K562 (cell line): ENCODE data around the gene PIK3CG. TPM values are rescaled to one million over a fixed set of nuclear protein-coding genes. Genes with fewer than 3 reads are reported as not detected.
A peak's percentile ranks its signal among the peaks of the same experiment; 100 is the strongest.

ENCODE experiments used
- CTBP1 ChIP-seq: fragments of 450-650 bp; IDR thresholded peaks from 2 replicates; pipeline ENCODE4 v1.6.1; 2016; ENCODE audit warnings: borderline replicate concordance
- GTF2E2 ChIP-seq: fragments of 200-800 bp; sonication (Bioruptor generic); IDR thresholded peaks from 2 replicates; pipeline ENCODE4 v1.6.1; 2016; ENCODE audit warnings: missing genetic modification characterization, missing compliant biosample characterization
- L3MBTL2 ChIP-seq: fragments of 450-650 bp; IDR thresholded peaks from 2 replicates; pipeline ENCODE4 v1.6.1; 2016; ENCODE audit warnings: mild to moderate bottlenecking, moderate library complexity
- MECOM ChIP-seq: fragments of 250-450 bp; sonication (Bioruptor Pico); IDR thresholded peaks from 2 replicates; pipeline ENCODE4 v1.8.0; 2022; ENCODE audit warnings: inconsistent platforms
- MEIS2 ChIP-seq: fragments of 450-650 bp; IDR thresholded peaks from 2 replicates; pipeline ENCODE4 v1.6.1; 2014; ENCODE audit warnings: mild to moderate bottlenecking; ENCODE audit not compliant: partially characterized antibody
- PHF21A ChIP-seq: fragments of 450-650 bp; IDR thresholded peaks from 2 replicates; pipeline ENCODE4 v1.6.1; 2017; ENCODE audit warnings: low read depth, borderline replicate concordance
- SAFB2 ChIP-seq: fragments of 200-400 bp; formaldehyde crosslinking; IDR thresholded peaks from 2 replicates; pipeline ENCODE4 v1.6.1; 2018; ENCODE audit warnings: borderline replicate concordance, low read length, low read depth, moderate library complexity; ENCODE audit not compliant: severe bottlenecking
- TRIM24 ChIP-seq, 2 experiments: fragments of 450-650 bp; IDR thresholded peaks; 2 replicates each; pipeline ENCODE4 v1.6.1; 2016
- ZNF584 ChIP-seq: fragments of 200-800 bp; sonication (Bioruptor generic); IDR thresholded peaks from 2 replicates; pipeline ENCODE4 v1.6.1; 2016; ENCODE audit warnings: low read depth, mild to moderate bottlenecking, missing genetic modification characterization, missing compliant biosample characterization
- ZNF766 ChIP-seq: fragments of 200-800 bp; sonication (Bioruptor generic); conservative IDR thresholded peaks from 2 replicates; pipeline ENCODE4 v1.6.1; 2016; ENCODE audit warnings: missing genetic modification characterization, missing compliant biosample characterization
- polyA plus RNA-seq, 8 experiments: library from polyadenylated mRNA; depleted of rRNA in 4 of 8; stranded (reverse) in 5 of 8; unstranded in 3 of 8; fragments of >200 nt; fragmentation: Nextera tagmentation in 2 of 8; fragmentation: Illumina TruSeq in 1 of 8; extraction: Ambion mirVana in 2 of 8; extraction: Trizol in 1 of 8; gene quantifications; 2 replicates each; pipeline versions ENCODE4 v1.2.1 to v1.2.3, GENCODE V29; 2011 to 2014; ENCODE audit warnings: inconsistent platforms in 1 of 8, missing spikeins in 1 of 8
- total RNA-seq, 7 experiments: library from RNA; depleted of rRNA in 6 of 7; stranded (reverse); fragments of >200 nt in 6 of 7; fragmentation: Illumina TruSeq in 2 of 7; extraction: Trizol in 2 of 7; gene quantifications; 2 replicates each; pipeline versions ENCODE4 v1.2.1 to v1.2.3, GENCODE V29; 2011 to 2021; ENCODE audit warnings: low replicate concordance in 1 of 7
- TF ChIP-seq, protein P1 (sequence below): fragments of 450-650 bp; IDR thresholded peaks from 2 replicates; pipeline ENCODE4 v1.6.1; 2016; ENCODE audit warnings: mild to moderate bottlenecking, moderate library complexity
- TF ChIP-seq, protein P2 (sequence below): fragments of 450-650 bp; formaldehyde crosslinking; IDR thresholded peaks from 2 replicates; pipeline ENCODE4 v1.4.0; 2022; ENCODE audit warnings: missing genetic modification characterization

The PIK3CG gene
- total and polyA plus RNA-seq, 9 of the 15 experiments (the other 6 are each of a cell fraction or from before 2014, with no cell fraction given): 5.3 to 42.5 (median 29.0) TPM

DNA sequence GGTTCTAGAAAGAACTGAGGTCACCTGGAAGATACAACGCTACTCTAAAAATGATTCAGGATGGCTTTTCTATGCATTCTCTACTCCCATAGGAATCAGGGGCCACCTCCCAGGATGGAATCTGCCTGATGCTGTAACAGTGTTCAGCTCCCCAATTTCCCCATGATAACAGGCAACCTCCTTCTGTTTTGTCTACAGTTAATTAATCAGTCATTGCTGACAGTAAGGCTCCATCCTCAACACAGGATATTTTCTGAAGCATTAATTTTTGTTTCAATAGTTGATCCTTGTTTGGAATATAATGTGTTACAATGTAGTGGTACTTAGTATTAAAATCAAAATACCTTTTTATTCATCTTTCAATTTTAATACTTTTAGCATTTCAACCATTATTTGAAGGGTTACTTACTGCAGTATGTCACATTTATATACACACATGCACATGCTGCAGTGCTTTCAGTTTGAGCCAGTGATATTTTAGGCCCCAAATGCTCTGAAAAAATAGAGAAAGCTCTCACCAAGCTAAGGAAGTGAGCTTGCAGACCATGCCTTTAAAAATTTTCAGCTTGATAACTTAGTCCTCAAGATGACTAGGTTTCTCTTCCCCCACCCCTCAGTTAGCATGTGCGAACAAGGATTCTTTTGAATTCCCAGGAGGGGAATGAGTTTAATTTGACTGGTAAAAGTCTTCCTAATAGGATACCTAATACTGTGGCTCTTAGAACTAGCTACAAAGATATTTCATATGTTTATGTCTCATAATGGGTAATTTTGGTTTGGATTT is 592 bp upstream of the PIK3CG start (continued):
- TF ChIP-seq SAFB2 (no peak), MEIS2 (peak; percentile 88), CTBP1 (0 out of 2 replicates have a peak, but pooled peaks have one; percentile 45), ZNF584 (CRISPR knock-in tag) (0 out of 2 replicates have a peak, but pooled peaks have one; percentile 9), MECOM (CRISPR knock-in tag) (0 out of 2 replicates have a peak, but pooled peaks have one; percentile 41), L3MBTL2 (peak; percentile 43), GTF2E2 (tag) (0 out of 2 replicates have a peak, but pooled peaks have one; percentile 27), TRIM24 (IDR thresholded peaks at IDR 0.05) (no peak), ZNF766 (CRISPR knock-in tag) (0 out of 2 replicates have a peak, but pooled peaks have one; percentile 41), PHF21A (no peak)
- TF ChIP-seq, protein P1, sequence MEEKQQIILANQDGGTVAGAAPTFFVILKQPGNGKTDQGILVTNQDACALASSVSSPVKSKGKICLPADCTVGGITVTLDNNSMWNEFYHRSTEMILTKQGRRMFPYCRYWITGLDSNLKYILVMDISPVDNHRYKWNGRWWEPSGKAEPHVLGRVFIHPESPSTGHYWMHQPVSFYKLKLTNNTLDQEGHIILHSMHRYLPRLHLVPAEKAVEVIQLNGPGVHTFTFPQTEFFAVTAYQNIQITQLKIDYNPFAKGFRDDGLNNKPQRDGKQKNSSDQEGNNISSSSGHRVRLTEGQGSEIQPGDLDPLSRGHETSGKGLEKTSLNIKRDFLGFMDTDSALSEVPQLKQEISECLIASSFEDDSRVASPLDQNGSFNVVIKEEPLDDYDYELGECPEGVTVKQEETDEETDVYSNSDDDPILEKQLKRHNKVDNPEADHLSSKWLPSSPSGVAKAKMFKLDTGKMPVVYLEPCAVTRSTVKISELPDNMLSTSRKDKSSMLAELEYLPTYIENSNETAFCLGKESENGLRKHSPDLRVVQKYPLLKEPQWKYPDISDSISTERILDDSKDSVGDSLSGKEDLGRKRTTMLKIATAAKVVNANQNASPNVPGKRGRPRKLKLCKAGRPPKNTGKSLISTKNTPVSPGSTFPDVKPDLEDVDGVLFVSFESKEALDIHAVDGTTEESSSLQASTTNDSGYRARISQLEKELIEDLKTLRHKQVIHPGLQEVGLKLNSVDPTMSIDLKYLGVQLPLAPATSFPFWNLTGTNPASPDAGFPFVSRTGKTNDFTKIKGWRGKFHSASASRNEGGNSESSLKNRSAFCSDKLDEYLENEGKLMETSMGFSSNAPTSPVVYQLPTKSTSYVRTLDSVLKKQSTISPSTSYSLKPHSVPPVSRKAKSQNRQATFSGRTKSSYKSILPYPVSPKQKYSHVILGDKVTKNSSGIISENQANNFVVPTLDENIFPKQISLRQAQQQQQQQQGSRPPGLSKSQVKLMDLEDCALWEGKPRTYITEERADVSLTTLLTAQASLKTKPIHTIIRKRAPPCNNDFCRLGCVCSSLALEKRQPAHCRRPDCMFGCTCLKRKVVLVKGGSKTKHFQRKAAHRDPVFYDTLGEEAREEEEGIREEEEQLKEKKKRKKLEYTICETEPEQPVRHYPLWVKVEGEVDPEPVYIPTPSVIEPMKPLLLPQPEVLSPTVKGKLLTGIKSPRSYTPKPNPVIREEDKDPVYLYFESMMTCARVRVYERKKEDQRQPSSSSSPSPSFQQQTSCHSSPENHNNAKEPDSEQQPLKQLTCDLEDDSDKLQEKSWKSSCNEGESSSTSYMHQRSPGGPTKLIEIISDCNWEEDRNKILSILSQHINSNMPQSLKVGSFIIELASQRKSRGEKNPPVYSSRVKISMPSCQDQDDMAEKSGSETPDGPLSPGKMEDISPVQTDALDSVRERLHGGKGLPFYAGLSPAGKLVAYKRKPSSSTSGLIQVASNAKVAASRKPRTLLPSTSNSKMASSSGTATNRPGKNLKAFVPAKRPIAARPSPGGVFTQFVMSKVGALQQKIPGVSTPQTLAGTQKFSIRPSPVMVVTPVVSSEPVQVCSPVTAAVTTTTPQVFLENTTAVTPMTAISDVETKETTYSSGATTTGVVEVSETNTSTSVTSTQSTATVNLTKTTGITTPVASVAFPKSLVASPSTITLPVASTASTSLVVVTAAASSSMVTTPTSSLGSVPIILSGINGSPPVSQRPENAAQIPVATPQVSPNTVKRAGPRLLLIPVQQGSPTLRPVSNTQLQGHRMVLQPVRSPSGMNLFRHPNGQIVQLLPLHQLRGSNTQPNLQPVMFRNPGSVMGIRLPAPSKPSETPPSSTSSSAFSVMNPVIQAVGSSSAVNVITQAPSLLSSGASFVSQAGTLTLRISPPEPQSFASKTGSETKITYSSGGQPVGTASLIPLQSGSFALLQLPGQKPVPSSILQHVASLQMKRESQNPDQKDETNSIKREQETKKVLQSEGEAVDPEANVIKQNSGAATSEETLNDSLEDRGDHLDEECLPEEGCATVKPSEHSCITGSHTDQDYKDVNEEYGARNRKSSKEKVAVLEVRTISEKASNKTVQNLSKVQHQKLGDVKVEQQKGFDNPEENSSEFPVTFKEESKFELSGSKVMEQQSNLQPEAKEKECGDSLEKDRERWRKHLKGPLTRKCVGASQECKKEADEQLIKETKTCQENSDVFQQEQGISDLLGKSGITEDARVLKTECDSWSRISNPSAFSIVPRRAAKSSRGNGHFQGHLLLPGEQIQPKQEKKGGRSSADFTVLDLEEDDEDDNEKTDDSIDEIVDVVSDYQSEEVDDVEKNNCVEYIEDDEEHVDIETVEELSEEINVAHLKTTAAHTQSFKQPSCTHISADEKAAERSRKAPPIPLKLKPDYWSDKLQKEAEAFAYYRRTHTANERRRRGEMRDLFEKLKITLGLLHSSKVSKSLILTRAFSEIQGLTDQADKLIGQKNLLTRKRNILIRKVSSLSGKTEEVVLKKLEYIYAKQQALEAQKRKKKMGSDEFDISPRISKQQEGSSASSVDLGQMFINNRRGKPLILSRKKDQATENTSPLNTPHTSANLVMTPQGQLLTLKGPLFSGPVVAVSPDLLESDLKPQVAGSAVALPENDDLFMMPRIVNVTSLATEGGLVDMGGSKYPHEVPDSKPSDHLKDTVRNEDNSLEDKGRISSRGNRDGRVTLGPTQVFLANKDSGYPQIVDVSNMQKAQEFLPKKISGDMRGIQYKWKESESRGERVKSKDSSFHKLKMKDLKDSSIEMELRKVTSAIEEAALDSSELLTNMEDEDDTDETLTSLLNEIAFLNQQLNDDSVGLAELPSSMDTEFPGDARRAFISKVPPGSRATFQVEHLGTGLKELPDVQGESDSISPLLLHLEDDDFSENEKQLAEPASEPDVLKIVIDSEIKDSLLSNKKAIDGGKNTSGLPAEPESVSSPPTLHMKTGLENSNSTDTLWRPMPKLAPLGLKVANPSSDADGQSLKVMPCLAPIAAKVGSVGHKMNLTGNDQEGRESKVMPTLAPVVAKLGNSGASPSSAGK: 0 out of 2 replicates have a peak, but pooled peaks have one; percentile 32
- TF ChIP-seq, protein P2, sequence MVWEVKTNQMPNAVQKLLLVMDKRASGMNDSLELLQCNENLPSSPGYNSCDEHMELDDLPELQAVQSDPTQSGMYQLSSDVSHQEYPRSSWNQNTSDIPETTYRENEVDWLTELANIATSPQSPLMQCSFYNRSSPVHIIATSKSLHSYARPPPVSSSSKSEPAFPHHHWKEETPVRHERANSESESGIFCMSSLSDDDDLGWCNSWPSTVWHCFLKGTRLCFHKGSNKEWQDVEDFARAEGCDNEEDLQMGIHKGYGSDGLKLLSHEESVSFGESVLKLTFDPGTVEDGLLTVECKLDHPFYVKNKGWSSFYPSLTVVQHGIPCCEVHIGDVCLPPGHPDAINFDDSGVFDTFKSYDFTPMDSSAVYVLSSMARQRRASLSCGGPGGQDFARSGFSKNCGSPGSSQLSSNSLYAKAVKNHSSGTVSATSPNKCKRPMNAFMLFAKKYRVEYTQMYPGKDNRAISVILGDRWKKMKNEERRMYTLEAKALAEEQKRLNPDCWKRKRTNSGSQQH (CRISPR knock-in tag): no peak
